Endothelial cell (in vitro differentiated cells): Measurements from ENCODE around the gene FMN1. TPM values are rescaled to one million over a fixed set of nuclear protein-coding genes. Genes with fewer than 3 reads are reported as not detected.
A peak's percentile ranks its signal among the peaks of the same experiment; 100 is the strongest.

Experiments used
- DNase-seq: peaks from one replicate; pipeline ENCODE4 v3.0.0; 2021; ENCODE audit warnings: low spot score
- H3K27ac Mint-ChIP-seq: one replicate; pipeline ENCODE4 v1.8.0; 2021; ENCODE audit warnings: mixed read lengths, inconsistent platforms; ENCODE audit not compliant: unreplicated experiment
- H3K27me3 Mint-ChIP-seq: one replicate; pipeline ENCODE4 v1.8.0; 2021; ENCODE audit warnings: mild to moderate bottlenecking, moderate library complexity, mixed read lengths, inconsistent platforms; ENCODE audit not compliant: unreplicated experiment
- H3K36me3 Mint-ChIP-seq: one replicate; pipeline ENCODE4 v1.8.0; 2021; ENCODE audit warnings: mild to moderate bottlenecking, low read depth, mixed read lengths, inconsistent platforms; ENCODE audit not compliant: unreplicated experiment
- H3K4me1 Mint-ChIP-seq: one replicate; pipeline ENCODE4 v1.8.0; 2021; ENCODE audit warnings: mild to moderate bottlenecking, mixed read lengths, inconsistent platforms; ENCODE audit not compliant: unreplicated experiment
- H3K4me3 Mint-ChIP-seq: one replicate; pipeline ENCODE4 v1.8.0; 2021; ENCODE audit warnings: mild to moderate bottlenecking, mixed read lengths, inconsistent platforms; ENCODE audit not compliant: unreplicated experiment
- H3K9me3 Mint-ChIP-seq: one replicate; pipeline ENCODE4 v1.8.0; 2021; ENCODE audit warnings: mixed read lengths, inconsistent platforms; ENCODE audit not compliant: unreplicated experiment
- total RNA-seq: library from RNA; stranded (reverse); fragmentation: NEBNext Ultra II Directional; extraction: Animal tissue kit (Norgen Biotek cat#: 25700); gene quantifications from one replicate; pipeline ENCODE4 v1.2.1, GENCODE V29; 2021; ENCODE audit not compliant: unreplicated experiment
- TF ChIP-seq, protein P1 (sequence below): fragments of 200-600 bp; sonication (generic); IDR thresholded peaks from one replicate; pipeline ENCODE4 v1.5.0; 2021; ENCODE audit warnings: antibody characterized with exemption; ENCODE audit not compliant: unreplicated experiment

FMN1 gene
- total RNA-seq, 1 donor from 2014 or later: 1.3 TPM

DNA sequence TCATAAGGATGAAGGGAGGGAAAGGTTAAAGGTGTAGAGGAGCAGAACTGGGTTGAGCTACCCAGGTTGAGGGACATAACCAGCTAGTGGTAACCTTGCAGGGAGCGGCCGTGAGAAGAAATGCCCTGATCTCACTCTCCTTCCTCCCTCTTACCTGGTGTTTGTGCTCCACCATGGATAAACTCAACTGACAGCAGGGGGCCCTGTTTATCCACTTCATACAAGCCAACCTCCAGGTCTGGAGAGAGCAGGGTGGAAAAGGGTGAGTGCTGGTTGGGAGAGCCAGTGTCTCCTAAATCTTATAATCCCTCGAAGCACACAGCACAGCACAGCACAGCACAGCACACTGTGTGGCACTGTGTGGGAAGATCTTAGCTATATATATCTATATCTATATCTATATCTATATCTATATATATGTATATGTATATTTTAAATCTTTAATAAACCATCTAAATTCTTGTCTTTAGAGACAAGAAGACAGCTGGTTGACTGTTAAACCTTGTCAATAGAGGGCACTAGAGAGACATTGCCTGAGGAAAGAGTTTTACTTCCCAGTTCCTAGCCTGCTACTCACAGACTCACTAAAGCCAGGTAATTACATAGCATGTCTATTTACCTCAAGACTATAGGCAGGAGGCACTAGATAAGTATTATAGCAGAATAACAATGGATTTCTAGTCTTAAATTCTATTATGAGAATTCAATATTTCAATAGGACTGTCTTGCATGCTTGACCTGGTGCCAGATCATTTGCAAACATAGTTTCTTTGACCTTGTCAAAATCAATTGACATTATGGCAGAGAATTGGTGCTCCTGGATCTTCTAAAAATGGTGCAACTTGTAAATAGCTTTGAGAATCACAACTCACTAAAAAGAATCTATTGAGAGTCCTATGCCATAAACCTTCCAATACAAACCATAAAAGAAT, 21.7 kb upstream of the FMN1 start:
- Mint-ChIP-seq H3K4me1 (no peaks in the 10 kb centered on the region), H3K36me3 (no peaks in the 10 kb centered on the region), H3K27me3 (peaks cover 3% of the 10 kb centered on the region), H3K9me3 (no peaks in the 10 kb centered on the region), H3K27ac (no peak overlapping the region), H3K4me3 (no peak overlapping the region)
- no peak for DNase-seq
- TF ChIP-seq, protein P1, sequence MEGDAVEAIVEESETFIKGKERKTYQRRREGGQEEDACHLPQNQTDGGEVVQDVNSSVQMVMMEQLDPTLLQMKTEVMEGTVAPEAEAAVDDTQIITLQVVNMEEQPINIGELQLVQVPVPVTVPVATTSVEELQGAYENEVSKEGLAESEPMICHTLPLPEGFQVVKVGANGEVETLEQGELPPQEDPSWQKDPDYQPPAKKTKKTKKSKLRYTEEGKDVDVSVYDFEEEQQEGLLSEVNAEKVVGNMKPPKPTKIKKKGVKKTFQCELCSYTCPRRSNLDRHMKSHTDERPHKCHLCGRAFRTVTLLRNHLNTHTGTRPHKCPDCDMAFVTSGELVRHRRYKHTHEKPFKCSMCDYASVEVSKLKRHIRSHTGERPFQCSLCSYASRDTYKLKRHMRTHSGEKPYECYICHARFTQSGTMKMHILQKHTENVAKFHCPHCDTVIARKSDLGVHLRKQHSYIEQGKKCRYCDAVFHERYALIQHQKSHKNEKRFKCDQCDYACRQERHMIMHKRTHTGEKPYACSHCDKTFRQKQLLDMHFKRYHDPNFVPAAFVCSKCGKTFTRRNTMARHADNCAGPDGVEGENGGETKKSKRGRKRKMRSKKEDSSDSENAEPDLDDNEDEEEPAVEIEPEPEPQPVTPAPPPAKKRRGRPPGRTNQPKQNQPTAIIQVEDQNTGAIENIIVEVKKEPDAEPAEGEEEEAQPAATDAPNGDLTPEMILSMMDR: peak; percentile 34

DNA sequence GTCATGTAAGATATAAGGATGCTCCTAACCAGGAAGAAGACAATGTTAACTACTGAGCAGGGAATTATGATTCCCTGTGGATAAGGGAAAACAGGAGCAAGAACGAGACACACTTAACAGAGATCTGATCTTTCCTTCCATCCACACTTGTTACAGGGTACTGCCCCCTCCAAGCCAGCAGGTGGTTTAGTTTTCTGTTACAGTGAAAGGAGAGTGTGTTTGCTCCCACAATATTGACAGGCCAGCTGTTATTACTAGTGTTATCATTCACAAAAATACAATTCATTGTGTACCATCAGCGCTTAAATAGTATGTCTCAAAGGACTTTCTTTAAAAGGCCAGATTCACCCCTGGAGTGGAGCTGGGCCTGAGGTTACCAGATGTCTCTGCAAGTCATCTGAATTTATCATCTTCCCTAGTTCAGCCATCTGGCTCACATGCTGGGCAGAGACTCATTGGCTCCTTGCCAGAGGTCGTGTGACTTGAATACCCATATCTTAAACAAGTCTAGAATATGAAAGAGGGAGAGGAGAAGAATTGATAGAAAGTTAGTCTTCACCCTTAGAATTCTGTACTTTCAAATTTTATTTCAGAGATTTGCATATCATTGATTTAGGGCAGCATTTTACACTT, 16.8 kb upstream of the FMN1 start:
- TF ChIP-seq, protein P1: no peak
- Mint-ChIP-seq H3K9me3 (no peaks in the 10 kb centered on the region), H3K36me3 (no peaks in the 10 kb centered on the region), H3K4me1 (peaks cover 10% of the 10 kb centered on the region), H3K27ac (no peak overlapping the region), H3K27me3 (no peaks in the 10 kb centered on the region), H3K4me3 (no peak overlapping the region)
- DNase-seq: no peak

DNA sequence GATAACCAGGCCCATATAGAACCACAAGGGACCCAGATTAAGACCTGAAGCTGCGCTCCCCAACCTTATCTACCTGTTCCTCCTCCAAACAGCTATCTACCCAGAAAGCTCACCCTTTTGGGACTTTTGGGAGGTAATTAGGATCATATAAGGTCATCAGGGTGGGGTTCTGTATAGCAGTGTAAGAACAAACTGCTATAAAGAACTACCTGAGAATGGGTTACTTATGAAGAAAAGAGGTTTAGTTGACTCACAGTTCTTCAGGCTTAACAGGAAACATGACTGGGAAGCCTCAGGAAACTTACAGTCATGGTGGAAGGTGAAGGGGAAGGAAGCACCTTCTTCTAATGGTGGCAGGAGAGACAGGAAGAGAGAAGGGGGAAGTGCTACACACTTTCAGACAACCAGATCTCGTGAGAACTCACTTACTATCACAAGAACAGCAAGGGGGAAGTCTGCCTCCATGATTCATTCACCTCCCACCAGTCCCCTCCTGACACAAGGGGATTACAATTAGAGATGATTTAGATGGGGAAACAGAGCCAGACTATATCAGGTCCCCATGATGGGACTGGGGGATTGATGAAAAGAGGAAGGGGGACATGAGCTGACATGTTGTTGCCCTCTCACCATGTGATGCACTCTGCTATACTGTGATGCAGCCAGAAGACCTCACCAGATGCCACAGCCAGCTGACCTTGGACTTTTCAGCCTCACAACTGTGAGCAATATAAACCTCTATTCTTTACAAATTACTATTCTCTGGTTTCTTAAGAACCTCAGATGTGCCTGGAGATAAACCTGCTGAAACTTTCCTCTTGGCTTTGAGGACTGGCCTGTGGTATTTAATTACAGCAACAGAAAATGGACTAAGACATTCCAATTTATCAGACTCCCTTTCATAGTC, 15.3 kb upstream of the FMN1 start:
- TF ChIP-seq, protein P1: no peak
- H3K36me3 Mint-ChIP-seq: no peaks in the 10 kb centered on the region
- H3K4me3 Mint-ChIP-seq: no peak overlapping the region
- DNase-seq: no peak
- H3K27ac Mint-ChIP-seq: no peak overlapping the region
- H3K27me3 Mint-ChIP-seq: no peaks in the 10 kb centered on the region
- no peaks in the 10 kb centered on the region for H3K9me3 Mint-ChIP-seq
- H3K4me1 Mint-ChIP-seq: peaks cover 10% of the 10 kb centered on the region

DNA sequence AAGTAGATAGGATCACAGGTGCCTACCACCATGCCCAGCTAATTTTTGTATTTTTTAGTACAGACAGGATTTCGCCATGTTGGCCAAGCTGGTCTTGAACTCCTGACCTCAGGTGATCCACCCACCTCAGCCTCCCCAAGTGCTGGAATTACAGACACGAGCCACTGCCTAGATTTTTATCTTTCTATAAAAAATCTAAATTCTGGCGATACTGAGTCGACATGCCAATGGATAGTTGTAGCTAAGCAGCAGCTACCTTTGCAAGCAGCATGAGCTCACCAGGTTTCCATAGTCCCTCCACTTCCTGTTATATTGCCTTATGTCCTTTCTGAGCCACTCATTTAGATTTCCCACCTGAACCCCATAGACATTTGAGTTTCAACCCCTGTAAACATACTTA, 13.1 kb upstream of the FMN1 start:
- Mint-ChIP-seq H3K9me3 (no peaks in the 10 kb centered on the region), H3K27ac (no peak overlapping the region), H3K4me1 (peaks cover 10% of the 10 kb centered on the region), H3K4me3 (no peak overlapping the region), H3K36me3 (no peaks in the 10 kb centered on the region), H3K27me3 (no peaks in the 10 kb centered on the region)
- TF ChIP-seq, protein P1: no peak
- no peak for DNase-seq
